IMR-90 (cell line): Measurements from ENCODE around the gene BPIFB2. TPM values are rescaled to one million over a fixed set of nuclear protein-coding genes. Genes with fewer than 3 reads are reported as not detected.

Source experiments
- ATAC-seq: fragments of 200-7000 bp; cut with Tn5 transposase; 2 replicates; pipeline ENCODE4 v1.9.1; 2020; ENCODE audit warnings: low read depth, mild to moderate bottlenecking, moderate library complexity
- BruUV-seq: library from RNA; stranded (reverse); fragments of 400-500 nt; replicated peaks from 2 replicates; lab custom pipeline; 2021; lab: Mats Ljungman, UMichigan
- CTCF ChIA-PET: fragments of 300-600 bp; formaldehyde crosslinking; extraction: SDS; loops from one replicate; lab custom pipeline; 2021; ENCODE audit warnings: antibody characterized with exemption; lab: Yijun Ruan, JAX
- POLR2A ChIA-PET: fragments of 300-600 bp; sonication (Branson Sonifier 250); formaldehyde crosslinking; loops from one replicate; lab custom pipeline; 2022; ENCODE audit warnings: antibody characterized with exemption; ENCODE audit not compliant: unreplicated experiment; lab: Charles Lee
- DNase-seq: peaks from one replicate; pipeline ENCODE4 v3.0.0; 2013
- H2AFZ ChIP-seq: replicated peaks from 2 replicates; pipeline ENCODE3; 2013; ENCODE audit warnings: low read length, mild to moderate bottlenecking; ENCODE audit not compliant: poor library complexity
- H2AK5ac ChIP-seq: 2 replicates; pipeline ENCODE4 v1.6.1; 2013; ENCODE audit warnings: low read depth, low read length, inconsistent platforms
- H2AK9ac ChIP-seq: replicated peaks from 2 replicates; pipeline ENCODE3; 2013; ENCODE audit warnings: mild to moderate bottlenecking, low read depth, low read length, moderate library complexity; ENCODE audit not compliant: poor library complexity
- H2BK120ac ChIP-seq: 2 replicates; pipeline ENCODE4 v1.6.1; 2013; ENCODE audit warnings: low read depth, low read length, inconsistent platforms
- H2BK15ac ChIP-seq: 3 replicates; pipeline ENCODE4 v1.6.1; 2013; ENCODE audit warnings: low read depth, low read length, inconsistent platforms
- H2BK20ac ChIP-seq: 2 replicates; pipeline ENCODE4 v1.6.1; 2013; ENCODE audit warnings: low read depth, mild to moderate bottlenecking, inconsistent platforms, low read length, moderate library complexity
- H2BK5ac ChIP-seq: 2 replicates; pipeline ENCODE4 v1.6.1; 2013; ENCODE audit warnings: mild to moderate bottlenecking, low read depth, low read length, inconsistent platforms; ENCODE audit not compliant: poor library complexity, severe bottlenecking
- H3K14ac ChIP-seq: replicated peaks from 2 replicates; pipeline ENCODE4 v1.6.1; 2013; ENCODE audit warnings: low read depth, low read length, inconsistent platforms
- H3K18ac ChIP-seq: 2 replicates; pipeline ENCODE4 v1.6.1; 2013; ENCODE audit warnings: low read depth, low read length, control low read depth
- H3K23ac ChIP-seq: 2 replicates; pipeline ENCODE4 v1.6.1; 2013; ENCODE audit warnings: low read depth, low read length, inconsistent platforms
- H3K27ac ChIP-seq: 2 replicates; pipeline ENCODE4 v1.5.1; 2013; ENCODE audit warnings: mild to moderate bottlenecking, control low read depth, low read length; ENCODE audit not compliant: insufficient read depth
- H3K27me3 ChIP-seq: 2 replicates; pipeline ENCODE4 v1.6.1; 2013; ENCODE audit warnings: low read length; ENCODE audit not compliant: control insufficient read depth, insufficient read depth
- H3K36me3 ChIP-seq: 2 replicates; pipeline ENCODE4 v1.6.1; 2013; ENCODE audit warnings: low read length, mixed read lengths; ENCODE audit not compliant: control insufficient read depth, insufficient read depth
- H3K4ac ChIP-seq: 2 replicates; pipeline ENCODE4 v1.6.1; 2013; ENCODE audit warnings: low read depth, low read length, inconsistent platforms
- H3K4me1 ChIP-seq: 2 replicates; pipeline ENCODE4 v1.6.1; 2013; ENCODE audit warnings: low read length, mixed read lengths; ENCODE audit not compliant: control insufficient read depth, insufficient read depth
- H3K4me2 ChIP-seq: 2 replicates; pipeline ENCODE4 v1.6.1; 2013; ENCODE audit warnings: low read depth, mild to moderate bottlenecking, control low read depth, low read length, moderate library complexity
- H3K4me3 ChIP-seq: 2 replicates; pipeline ENCODE4 v1.5.1; 2013; ENCODE audit warnings: low read depth, mild to moderate bottlenecking, control low read depth, low read length, moderate library complexity; ENCODE audit not compliant: insufficient read depth
- H3K56ac ChIP-seq: 2 replicates; pipeline ENCODE4 v1.6.1; 2013; ENCODE audit warnings: low read length, inconsistent platforms; ENCODE audit not compliant: insufficient read depth; ENCODE audit errors: extremely low read depth
- H3K79me1 ChIP-seq, 2 experiments: 2 replicates each; pipeline ENCODE4 v1.6.1; 2013; ENCODE audit warnings: low read length in 2 of 2, inconsistent platforms in 1 of 2, low read depth in 1 of 2
- H3K9ac ChIP-seq: 2 replicates; pipeline ENCODE4 v1.6.1; 2013; ENCODE audit warnings: low read depth, low read length, control low read depth
- H3K9me1 ChIP-seq: 2 replicates; pipeline ENCODE4 v1.6.1; 2013; ENCODE audit warnings: low read length, inconsistent platforms; ENCODE audit not compliant: insufficient read depth
- H3K9me3 ChIP-seq: 2 replicates; pipeline ENCODE4 v1.6.1; 2013; ENCODE audit warnings: low read length; ENCODE audit not compliant: control insufficient read depth, insufficient read depth
- H4K20me1 ChIP-seq: 2 replicates; pipeline ENCODE4 v1.6.1; 2013; ENCODE audit warnings: low read length, inconsistent platforms; ENCODE audit not compliant: insufficient read depth
- H4K5ac ChIP-seq: 2 replicates; pipeline ENCODE4 v1.6.1; 2013; ENCODE audit warnings: mild to moderate bottlenecking, low read depth, low read length, control low read depth
- H4K8ac ChIP-seq, 2 experiments: 2 replicates each; pipeline ENCODE4 v1.6.1; 2013; ENCODE audit warnings: low read depth in 2 of 2, low read length in 2 of 2, control low read depth in 1 of 2, inconsistent platforms in 1 of 2
- H4K91ac ChIP-seq: 2 replicates; pipeline ENCODE4 v1.6.1; 2013; ENCODE audit warnings: low read depth, low read length, inconsistent platforms; ENCODE audit not compliant: insufficient read depth
- MXI1 ChIP-seq: IDR thresholded peaks from 2 replicates; pipeline ENCODE4 v1.6.1; 2012; ENCODE audit warnings: low read depth, mild to moderate bottlenecking, low read length, moderate library complexity, borderline replicate concordance
- RCOR1 ChIP-seq: IDR thresholded peaks from 2 replicates; pipeline ENCODE4 v1.6.1; 2012; ENCODE audit warnings: mild to moderate bottlenecking, low read length, improper control_type of control experiment; ENCODE audit not compliant: insufficient replicate concordance
- RFX5 ChIP-seq: IDR thresholded peaks from 2 replicates; pipeline ENCODE4 v1.8.0; 2012; ENCODE audit warnings: low read depth, mild to moderate bottlenecking, low read length, moderate library complexity
- WGBS, 2 experiments: methylation state at CpG; one replicate each; pipeline versions ENCODE4 v1.1.5 to v1.1.7; 2013; ENCODE audit warnings: missing lambda C conversion rate in 2 of 2; ENCODE audit not compliant: insufficient read length in 1 of 2; ENCODE audit errors: extremely low coverage in 2 of 2; 5-methylcytosine and 5-hydroxymethylcytosine counted together
- dilution Hi-C: fragments of 300-500 bp; cut with HindIII; formaldehyde crosslinking; loops from one replicate; pipeline ENCODE4 v1.14.3; 2018; ENCODE audit warnings: low sequenced_read_pairs; ENCODE audit not compliant: unreplicated experiment
- in situ Hi-C: fragments of 300-500 bp; cut with MboI; formaldehyde crosslinking; loops from 3 replicates; pipeline ENCODE4 v1.14.3; 2019; ENCODE audit warnings: low sequenced_read_pairs, inconsistent platforms, mixed read lengths
- intact Hi-C: fragments of 100-400 bp; cut with micrococcal nuclease; formaldehyde crosslinking; loops from 2 replicates; pipeline ENCODE4 v1.10.0; 2022
- polyA plus RNA-seq, 3 experiments: library from polyadenylated mRNA; depleted of rRNA; stranded (reverse); fragments of >200 nt; gene quantifications; 2 replicates each; pipeline ENCODE4 v1.2.3, GENCODE V29; 2012; ENCODE audit warnings: low replicate concordance in 1 of 3
- total RNA-seq: library from RNA; depleted of rRNA; stranded (reverse); fragments of >200 nt; gene quantifications from 2 replicates; pipeline ENCODE4 v1.2.3, GENCODE V29; 2012
- TF ChIP-seq, protein P1 (sequence below): conservative IDR thresholded peaks from 2 replicates; pipeline ENCODE4 v1.5.1; 2012; ENCODE audit warnings: mild to moderate bottlenecking, low read depth, low read length, improper control_type of control experiment

Gene BPIFB2
- total and polyA plus RNA-seq, 2 of the 4 experiments (the other 2 are of a cell fraction) = not detected

GRCh38 chr20:33009214-33010132 is 2.0 kb downstream of the BPIFB2 start:
- no peak overlapping the region for H2AFZ ChIP-seq
- H3K56ac ChIP-seq = no peak overlapping the region
- no peak overlapping the region for H2BK5ac ChIP-seq
- ATAC-seq (no peak), DNase-seq (no peak)
- no peak overlapping the region for H4K91ac ChIP-seq
- no peak overlapping the region for H2AK5ac ChIP-seq
- H3K4me3 ChIP-seq = no peak overlapping the region
- TF ChIP-seq RCOR1 (no peak), MXI1 (no peak), RFX5 (no peak)
- TF ChIP-seq, protein P1, sequence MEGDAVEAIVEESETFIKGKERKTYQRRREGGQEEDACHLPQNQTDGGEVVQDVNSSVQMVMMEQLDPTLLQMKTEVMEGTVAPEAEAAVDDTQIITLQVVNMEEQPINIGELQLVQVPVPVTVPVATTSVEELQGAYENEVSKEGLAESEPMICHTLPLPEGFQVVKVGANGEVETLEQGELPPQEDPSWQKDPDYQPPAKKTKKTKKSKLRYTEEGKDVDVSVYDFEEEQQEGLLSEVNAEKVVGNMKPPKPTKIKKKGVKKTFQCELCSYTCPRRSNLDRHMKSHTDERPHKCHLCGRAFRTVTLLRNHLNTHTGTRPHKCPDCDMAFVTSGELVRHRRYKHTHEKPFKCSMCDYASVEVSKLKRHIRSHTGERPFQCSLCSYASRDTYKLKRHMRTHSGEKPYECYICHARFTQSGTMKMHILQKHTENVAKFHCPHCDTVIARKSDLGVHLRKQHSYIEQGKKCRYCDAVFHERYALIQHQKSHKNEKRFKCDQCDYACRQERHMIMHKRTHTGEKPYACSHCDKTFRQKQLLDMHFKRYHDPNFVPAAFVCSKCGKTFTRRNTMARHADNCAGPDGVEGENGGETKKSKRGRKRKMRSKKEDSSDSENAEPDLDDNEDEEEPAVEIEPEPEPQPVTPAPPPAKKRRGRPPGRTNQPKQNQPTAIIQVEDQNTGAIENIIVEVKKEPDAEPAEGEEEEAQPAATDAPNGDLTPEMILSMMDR = no peak
- H3K9me1 ChIP-seq = no peaks in the 10 kb centered on the region
- WGBS, 2 experiments = 41% methylated on average over 4 of the region's 19 CpGs; no CpG with 5 or more reads in 1 of the 2 experiments
- no peak overlapping the region for H4K8ac ChIP-seq
- no peak overlapping the region for H4K5ac ChIP-seq
- no peak overlapping the region for H2BK15ac ChIP-seq
- no peaks in the 10 kb centered on the region; the same call in 1 of the 2 replicates for H4K20me1 ChIP-seq
- no peak overlapping the region for H3K14ac ChIP-seq
- in situ Hi-C loops (no loop called here), intact Hi-C loops (no loop called here), dilution Hi-C loops (no loop called here)
- no peak overlapping the region for H2BK120ac ChIP-seq
- H3K4me1 ChIP-seq = no peaks in the 10 kb centered on the region
- no peaks in the 10 kb centered on the region for H3K79me1 ChIP-seq
- no peak overlapping the region for H2BK20ac ChIP-seq
- CTCF ChIA-PET = no interaction called here
- H3K27ac ChIP-seq = no peak overlapping the region
- no peaks in the 10 kb centered on the region for H3K36me3 ChIP-seq
- BruUV-seq = no TSS peak
- H3K23ac ChIP-seq = no peak overlapping the region
- no peak overlapping the region for H3K4me2 ChIP-seq
- no peak overlapping the region for H3K18ac ChIP-seq
- no peaks in the 10 kb centered on the region for H3K9me3 ChIP-seq
- no peak overlapping the region for H3K4ac ChIP-seq
- POLR2A ChIA-PET = no interaction called here
- peaks cover 10% of the 10 kb centered on the region for H3K27me3 ChIP-seq
- H3K9ac ChIP-seq = no peak overlapping the region
- H2AK9ac ChIP-seq = no peak overlapping the region
